ENCODE data around the gene LINGO3. TPM values are rescaled to one million over a fixed set of nuclear protein-coding genes. Genes with fewer than 3 reads are reported as not detected.

LINGO3 gene
- total and polyA plus RNA-seq, 2 of the 4 experiments (the other 2 are of a cell fraction), result not detected

DNA sequence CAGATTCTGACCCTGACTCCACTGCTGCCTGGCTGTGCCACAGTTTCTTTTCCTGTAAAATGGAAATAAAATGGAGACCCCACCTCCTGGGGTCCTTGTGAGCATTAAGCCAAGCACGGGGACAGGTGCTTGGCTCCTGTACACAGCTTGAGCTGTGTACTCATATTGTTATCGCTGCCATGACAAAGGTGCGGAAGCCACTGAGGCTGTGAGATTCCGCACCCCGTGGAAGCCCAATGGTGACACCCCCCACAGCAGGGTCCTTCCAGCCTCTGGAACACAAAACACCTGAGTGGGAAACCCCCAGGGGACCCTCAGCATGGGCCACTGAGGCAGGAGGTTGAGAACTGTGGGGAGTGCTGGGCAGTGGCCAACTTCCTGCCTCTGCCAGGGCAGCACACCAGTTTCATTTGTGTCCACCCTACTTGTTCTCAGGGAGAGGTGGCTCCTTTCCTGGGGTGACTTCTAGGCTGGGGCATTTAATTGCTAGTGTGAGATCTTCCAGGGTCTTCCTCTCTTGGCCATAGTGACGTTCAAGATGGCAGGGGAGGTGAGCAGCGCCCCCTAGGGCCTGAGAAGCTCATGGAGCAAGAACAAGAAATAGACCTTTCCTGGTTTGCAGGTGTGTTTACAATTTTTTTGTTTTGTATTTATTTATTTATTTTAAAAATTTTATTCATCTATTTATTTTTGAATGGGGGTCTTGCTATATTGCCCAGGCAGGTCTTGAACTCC is 46.3 kb downstream of the LINGO3 start:
- Histone ChIP-seq H3K4me3 (ENCODE audit: insufficient read depth, low read depth, low read length) (no peak overlapping the region), H2BK120ac (ENCODE audit: low read depth, low read length) (no peak overlapping the region), H3K4me1 (ENCODE audit: control insufficient read depth, insufficient read depth, low read length) (peaks cover 2% of the 10 kb centered on the region), H3K9me3 (ENCODE audit: control insufficient read depth, insufficient read depth, low read length) (no peaks in the 10 kb centered on the region), H2AK5ac (ENCODE audit: low read depth, low read length) (no peak overlapping the region), H2BK15ac (ENCODE audit: low read depth, low read length) (no peak overlapping the region), H4K5ac (ENCODE audit: low read depth, low read length) (no peak overlapping the region), H3K27ac (ENCODE audit: insufficient read depth, low read length) (no peak overlapping the region), H3K27me3 (ENCODE audit: control insufficient read depth, insufficient read depth, low read length) (no peaks in the 10 kb centered on the region), H3K4me2 (ENCODE audit: low read depth, low read length) (no peak overlapping the region), H3K9me1 (ENCODE audit: insufficient read depth, low read length) (no peaks in the 10 kb centered on the region; the same call in 1 of the 2 replicates), H2AFZ (replicated peaks; ENCODE audit: low read length, poor library complexity) (peak overlapping the region; percentile 34), H2BK20ac (ENCODE audit: low read depth, low read length) (no peak overlapping the region), H3K9ac (ENCODE audit: low read depth, low read length) (no peak overlapping the region), H4K20me1 (ENCODE audit: insufficient read depth, low read length) (no peaks in the 10 kb centered on the region), H2AK9ac (replicated peaks; ENCODE audit: low read depth, low read length, poor library complexity) (no peak overlapping the region), H3K14ac (replicated peaks; ENCODE audit: low read depth, low read length) (no peak overlapping the region), H4K91ac (ENCODE audit: insufficient read depth, low read depth, low read length) (no peak overlapping the region), H3K23ac (ENCODE audit: low read depth, low read length) (no peak overlapping the region), H3K36me3 (ENCODE audit: control insufficient read depth, insufficient read depth, low read length) (no peaks in the 10 kb centered on the region), H3K4ac (ENCODE audit: low read depth, low read length) (no peak overlapping the region), H3K79me1 (ENCODE audit: low read depth in 1 of 2, low read length in 2 of 2) (no peaks in the 10 kb centered on the region), H4K8ac (ENCODE audit: low read depth in 2 of 2, low read length in 2 of 2) (no peak overlapping the region), H3K56ac (ENCODE audit: extremely low read depth, insufficient read depth, low read length) (no peak overlapping the region), H3K18ac (ENCODE audit: low read depth, low read length) (no peak overlapping the region), H2BK5ac (ENCODE audit: low read depth, low read length, poor library complexity, severe bottlenecking) (no peak overlapping the region)
- dilution Hi-C loops (cut with HindIII; ENCODE audit: low sequenced_read_pairs, unreplicated experiment) (no loop called here), intact Hi-C loops (cut with micrococcal nuclease) (no loop called here), in situ Hi-C loops (cut with MboI; ENCODE audit: low sequenced_read_pairs) (no loop called here)
- ATAC-seq (ENCODE audit: low read depth) (no peak), DNase-seq (no peak)
- POLR2A ChIA-PET (ENCODE audit: unreplicated experiment), result no interaction called here
- WGBS, 2 experiments (ENCODE audit: extremely low coverage in 2 of 2, insufficient read length in 1 of 2), result 94% methylated on average over 3 of the region's 7 CpGs; no CpG with 5 or more reads in 1 of the 2 experiments
- CTCF ChIA-PET, result interaction anchor here (1.2 kb wide), 1 partner anchor 24 kb away, joined by 6 read pairs; no protein-coding TSS in a partner anchor
- no peak for TF ChIP-seq MAFK (IDR thresholded peaks at IDR 0.05; ENCODE audit: low read depth, low read length)
- TF ChIP-seq RFX5 (IDR thresholded peaks at IDR 0.05; ENCODE audit: low read depth, low read length), result no peak
- TF ChIP-seq MXI1 (IDR thresholded peaks at IDR 0.05; ENCODE audit: borderline replicate concordance, low read depth, low read length), result no peak
- no peak for TF ChIP-seq MAZ (IDR thresholded peaks at IDR 0.05; ENCODE audit: borderline replicate concordance, low read depth, low read length)
- TF ChIP-seq SMC3 (IDR thresholded peaks at IDR 0.05; ENCODE audit: low read depth, low read length), result no peak
- TF ChIP-seq, protein P1, sequence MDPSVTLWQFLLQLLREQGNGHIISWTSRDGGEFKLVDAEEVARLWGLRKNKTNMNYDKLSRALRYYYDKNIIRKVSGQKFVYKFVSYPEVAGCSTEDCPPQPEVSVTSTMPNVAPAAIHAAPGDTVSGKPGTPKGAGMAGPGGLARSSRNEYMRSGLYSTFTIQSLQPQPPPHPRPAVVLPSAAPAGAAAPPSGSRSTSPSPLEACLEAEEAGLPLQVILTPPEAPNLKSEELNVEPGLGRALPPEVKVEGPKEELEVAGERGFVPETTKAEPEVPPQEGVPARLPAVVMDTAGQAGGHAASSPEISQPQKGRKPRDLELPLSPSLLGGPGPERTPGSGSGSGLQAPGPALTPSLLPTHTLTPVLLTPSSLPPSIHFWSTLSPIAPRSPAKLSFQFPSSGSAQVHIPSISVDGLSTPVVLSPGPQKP (IDR thresholded peaks at IDR 0.05; ENCODE audit: borderline replicate concordance, low read depth, low read length), result no peak
- no peak for TF ChIP-seq POLR2A (IDR thresholded peaks at IDR 0.05; ENCODE audit: low read depth, low read length)
- no peak for TF ChIP-seq CEBPB (IDR thresholded peaks at IDR 0.05; ENCODE audit: low read depth, low read length)
- no peak for TF ChIP-seq FOS (IDR thresholded peaks at IDR 0.05; ENCODE audit: low read depth, low read length)
- TF ChIP-seq, protein P2, sequence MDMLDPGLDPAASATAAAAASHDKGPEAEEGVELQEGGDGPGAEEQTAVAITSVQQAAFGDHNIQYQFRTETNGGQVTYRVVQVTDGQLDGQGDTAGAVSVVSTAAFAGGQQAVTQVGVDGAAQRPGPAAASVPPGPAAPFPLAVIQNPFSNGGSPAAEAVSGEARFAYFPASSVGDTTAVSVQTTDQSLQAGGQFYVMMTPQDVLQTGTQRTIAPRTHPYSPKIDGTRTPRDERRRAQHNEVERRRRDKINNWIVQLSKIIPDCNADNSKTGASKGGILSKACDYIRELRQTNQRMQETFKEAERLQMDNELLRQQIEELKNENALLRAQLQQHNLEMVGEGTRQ (IDR thresholded peaks at IDR 0.05; ENCODE audit: low read depth, low read length), result no peak
- TF ChIP-seq, protein P3, sequence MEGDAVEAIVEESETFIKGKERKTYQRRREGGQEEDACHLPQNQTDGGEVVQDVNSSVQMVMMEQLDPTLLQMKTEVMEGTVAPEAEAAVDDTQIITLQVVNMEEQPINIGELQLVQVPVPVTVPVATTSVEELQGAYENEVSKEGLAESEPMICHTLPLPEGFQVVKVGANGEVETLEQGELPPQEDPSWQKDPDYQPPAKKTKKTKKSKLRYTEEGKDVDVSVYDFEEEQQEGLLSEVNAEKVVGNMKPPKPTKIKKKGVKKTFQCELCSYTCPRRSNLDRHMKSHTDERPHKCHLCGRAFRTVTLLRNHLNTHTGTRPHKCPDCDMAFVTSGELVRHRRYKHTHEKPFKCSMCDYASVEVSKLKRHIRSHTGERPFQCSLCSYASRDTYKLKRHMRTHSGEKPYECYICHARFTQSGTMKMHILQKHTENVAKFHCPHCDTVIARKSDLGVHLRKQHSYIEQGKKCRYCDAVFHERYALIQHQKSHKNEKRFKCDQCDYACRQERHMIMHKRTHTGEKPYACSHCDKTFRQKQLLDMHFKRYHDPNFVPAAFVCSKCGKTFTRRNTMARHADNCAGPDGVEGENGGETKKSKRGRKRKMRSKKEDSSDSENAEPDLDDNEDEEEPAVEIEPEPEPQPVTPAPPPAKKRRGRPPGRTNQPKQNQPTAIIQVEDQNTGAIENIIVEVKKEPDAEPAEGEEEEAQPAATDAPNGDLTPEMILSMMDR (conservative IDR thresholded peaks at IDR 0.05; ENCODE audit: low read depth, low read length), result peak; percentile 47
- peak; percentile 37; the same call in 1 of the 2 replicates for TF ChIP-seq RAD21 (IDR thresholded peaks at IDR 0.05; ENCODE audit: low read length)
- TF ChIP-seq CHD1 (IDR thresholded peaks at IDR 0.05; ENCODE audit: low read depth, low read length), result no peak
- no peak for TF ChIP-seq RCOR1 (IDR thresholded peaks at IDR 0.05; ENCODE audit: insufficient replicate concordance, low read length)
- no peak for TF ChIP-seq BHLHE40 (IDR thresholded peaks at IDR 0.05; ENCODE audit: low read depth, low read length)
- no peak for TF ChIP-seq NFE2L2 (IDR thresholded peaks at IDR 0.05; ENCODE audit: low read depth, low read length)
- BruUV-seq (replicated peaks), result no TSS peak
